K562 (cell line): ENCODE measurements around the gene SLC6A9. TPM values are rescaled to one million over a fixed set of nuclear protein-coding genes. Genes with fewer than 3 reads are reported as not detected.

Source experiments
- CEBPB ChIP-seq: fragments of 450-650 bp; IDR thresholded peaks from 2 replicates; pipeline ENCODE4 v1.6.1; 2016; ENCODE audit warnings: missing genetic modification characterization, missing compliant biosample characterization
- CHD7 ChIP-seq: fragments of 200-600 bp; sonication (generic); IDR thresholded peaks from one replicate; pipeline ENCODE4 v1.6.1; 2012; ENCODE audit warnings: mild to moderate bottlenecking, low read depth, low read length, inconsistent platforms
- ESRRA ChIP-seq: fragments of 450-650 bp; IDR thresholded peaks from 2 replicates; pipeline ENCODE4 v1.6.1; 2014; ENCODE audit warnings: low read depth, mild to moderate bottlenecking, moderate library complexity, borderline replicate concordance
- GTF2A2 ChIP-seq: IDR thresholded peaks from 2 replicates; pipeline ENCODE4 v1.6.1; 2016; ENCODE audit warnings: mild to moderate bottlenecking, missing genetic modification characterization, missing compliant biosample characterization
- HINFP ChIP-seq: fragments of 450-650 bp; conservative IDR thresholded peaks from 2 replicates; pipeline ENCODE4 v1.6.1; 2016; ENCODE audit warnings: missing genetic modification characterization, low read depth, mild to moderate bottlenecking, control low read depth, missing compliant biosample characterization
- KLF10 ChIP-seq: fragments of 250-450 bp; sonication (Bioruptor Pico); IDR thresholded peaks from 2 replicates; pipeline ENCODE4 v1.6.1; 2021; ENCODE audit warnings: matching md5 sums
- MIER1 ChIP-seq: fragments of 450-650 bp; IDR thresholded peaks from 2 replicates; pipeline ENCODE4 v1.6.1; 2016; ENCODE audit warnings: antibody characterized with exemption, mild to moderate bottlenecking, low read depth
- PRDM10 ChIP-seq: fragments of 450-650 bp; IDR thresholded peaks from 2 replicates; pipeline ENCODE4 v1.6.1; 2018; ENCODE audit not compliant: partially characterized antibody
- SIN3B ChIP-seq: fragments of 450-650 bp; IDR thresholded peaks from 2 replicates; pipeline ENCODE4 v1.6.1; 2017; ENCODE audit warnings: low read depth, mild to moderate bottlenecking, moderate library complexity
- ZFP36 ChIP-seq: fragments of 150-350 bp; IDR thresholded peaks from 2 replicates; pipeline ENCODE4 v1.6.1; 2018; ENCODE audit warnings: low read length, low read depth; ENCODE audit not compliant: partially characterized antibody
- ZNF121 ChIP-seq: sonication (generic); formaldehyde crosslinking; conservative IDR thresholded peaks from 2 replicates; pipeline ENCODE4 v1.8.0; 2022; ENCODE audit warnings: missing genetic modification reagents
- polyA plus RNA-seq, 8 experiments: library from polyadenylated mRNA; depleted of rRNA in 4 of 8; stranded (reverse) in 5 of 8; unstranded in 3 of 8; fragments of >200 nt; fragmentation: Nextera tagmentation in 2 of 8; fragmentation: Illumina TruSeq in 1 of 8; extraction: Ambion mirVana in 2 of 8; extraction: Trizol in 1 of 8; gene quantifications; 2 replicates each; pipeline versions ENCODE4 v1.2.1 to v1.2.3, GENCODE V29; 2011 to 2014; ENCODE audit warnings: inconsistent platforms in 1 of 8, missing spikeins in 1 of 8
- total RNA-seq, 7 experiments: library from RNA; depleted of rRNA in 6 of 7; stranded (reverse); fragments of >200 nt in 6 of 7; fragmentation: Illumina TruSeq in 2 of 7; extraction: Trizol in 2 of 7; gene quantifications; 2 replicates each; pipeline versions ENCODE4 v1.2.1 to v1.2.3, GENCODE V29; 2011 to 2021; ENCODE audit warnings: low replicate concordance in 1 of 7

Gene SLC6A9
- total and polyA plus RNA-seq, 9 of the 15 experiments (the other 6 are each of a cell fraction or from before 2014, with no cell fraction given) = 0.17 to 18.7 (median 2.9) TPM

- no peak for TF ChIP-seq CHD7
- TF ChIP-seq ESRRA = 0 out of 2 replicates have a peak, but pooled peaks have one; percentile 12
- TF ChIP-seq KLF10 (CRISPR knock-in tag) = no peak
- TF ChIP-seq CEBPB = no peak
- no peak for TF ChIP-seq HINFP
- TF ChIP-seq ZNF121 (CRISPR knock-in tag) = no peak
- no peak for TF ChIP-seq MIER1
- TF ChIP-seq SIN3B = peak; percentile 88
- no peak for TF ChIP-seq GTF2A2 (tag)
- TF ChIP-seq PRDM10 = no peak
- TF ChIP-seq ZFP36 = no peak
Measured at GRCh38 chr1:43969746-43970466, 61.4 kb downstream of the SLC6A9 start, which contains the start of gene DPH2 (continued).
